Activated CD8-positive, alpha-beta memory T cell treated with anti-CD3 and anti-CD28 coated beads, Interleukin-2, amount 50 U/mL, for 1 hour (primary cell): ENCODE data around the gene MYO18A.
A peak's percentile ranks its signal among the peaks of the same experiment; 100 is the strongest.
"Not testable (repeated sequence)": the region's sequence is repeated elsewhere in the genome, so short reads cannot be mapped to it uniquely, and the experiment has no call there.

Source experiments
- DNase-seq: peaks from one replicate; pipeline ENCODE4 v3.0.0-alpha.2; 2020; ENCODE audit errors: extremely low read depth

MYO18A gene

DNA sequence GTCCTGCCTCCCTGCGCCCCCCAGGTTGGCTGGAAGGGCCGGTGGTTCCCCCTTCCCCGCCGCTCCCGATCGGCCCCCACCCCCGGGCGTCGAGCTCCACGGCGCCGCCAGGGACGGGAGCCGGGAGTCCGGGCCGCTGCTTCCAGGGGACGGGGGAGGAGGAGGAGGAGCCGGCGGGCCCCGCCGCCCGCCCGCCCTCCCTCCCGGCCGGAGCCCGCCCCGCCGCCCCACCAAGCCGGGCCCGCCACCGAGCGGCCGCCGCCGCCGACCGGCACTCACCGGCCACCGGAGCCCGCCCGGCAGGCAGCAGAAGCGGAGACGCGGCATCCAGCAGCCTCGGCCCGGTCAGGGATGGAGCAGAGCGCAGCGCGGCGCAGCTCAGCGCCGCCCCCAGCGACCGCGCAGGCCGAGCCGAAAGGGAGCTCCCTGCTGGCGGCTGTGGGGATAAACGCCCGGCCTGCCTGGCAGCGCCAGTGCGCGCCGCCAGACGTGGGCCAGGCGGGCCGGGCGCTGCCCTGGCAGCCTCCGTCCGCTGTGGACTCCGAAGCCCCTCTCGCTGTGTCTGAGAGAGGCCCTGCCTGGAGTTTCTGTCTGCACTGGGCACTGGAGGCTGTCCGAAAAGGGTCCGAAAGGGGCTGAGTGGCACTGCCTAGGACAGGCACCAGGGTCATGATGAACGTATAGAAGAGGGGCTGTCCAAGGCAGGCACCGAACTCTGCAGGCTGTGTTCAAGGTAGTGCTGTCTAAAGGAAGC, at the start of gene MYO18A:
Gene MYO18A (minus strand): TSS at position 365 of the 754 bp plus-strand sequence. CDS start 13,458 bp downstream, outside the sequence.
- peak; percentile 32 for DNase-seq

- DNase-seq, result no peak
These were observed 45.2 kb upstream of the MYO18A start for GRCh38 chr17:29225396-29225795.

DNA sequence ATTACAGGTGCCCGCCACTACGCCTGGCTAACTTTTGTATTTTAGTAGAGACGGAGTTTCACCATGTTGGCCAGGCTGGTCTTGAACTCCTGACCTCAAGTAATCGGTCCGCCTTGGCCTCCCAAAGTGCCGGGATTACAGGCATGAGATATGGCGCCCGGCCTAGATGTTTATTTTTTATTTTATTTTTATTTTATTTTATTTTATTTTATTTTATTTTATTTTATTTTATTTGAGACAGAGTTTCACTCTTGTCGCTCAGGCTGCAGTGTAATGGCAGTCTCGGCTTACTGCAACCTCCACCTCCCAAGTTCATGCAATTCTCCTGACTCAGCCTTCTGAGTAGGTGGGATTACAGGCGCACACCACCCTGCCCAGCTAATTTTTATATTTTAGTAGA, 41.1 kb upstream of the MYO18A start:
- not testable (repeated sequence) for DNase-seq

GRCh38 chr17:29219378-29220047, 39.3 kb upstream of the MYO18A start:
- DNase-seq, result peak; percentile 13

DNA sequence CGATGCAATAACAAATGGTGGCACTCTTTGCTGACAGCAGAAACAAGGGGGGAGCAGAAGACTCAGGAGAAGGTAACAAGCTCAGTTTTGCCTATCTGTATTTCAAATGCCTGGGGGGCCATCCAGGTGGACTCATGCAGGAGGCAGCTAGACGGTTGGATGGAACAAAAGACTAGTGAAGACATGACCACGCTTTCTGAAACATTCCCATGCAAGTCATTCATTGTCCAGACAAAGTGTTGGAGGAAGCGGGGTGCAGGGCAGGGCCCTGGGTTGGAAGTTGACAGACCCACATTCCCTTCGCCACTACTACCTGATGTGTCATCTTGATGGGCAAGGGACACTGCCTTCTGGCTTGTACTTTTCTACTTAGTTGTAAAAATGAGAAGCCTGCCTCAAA, 36.7 kb upstream of the MYO18A start:
- DNase-seq, result no peak

- no peak for DNase-seq
These were observed 36.0 kb upstream of the MYO18A start for GRCh38 chr17:29216181-29216580.

DNA sequence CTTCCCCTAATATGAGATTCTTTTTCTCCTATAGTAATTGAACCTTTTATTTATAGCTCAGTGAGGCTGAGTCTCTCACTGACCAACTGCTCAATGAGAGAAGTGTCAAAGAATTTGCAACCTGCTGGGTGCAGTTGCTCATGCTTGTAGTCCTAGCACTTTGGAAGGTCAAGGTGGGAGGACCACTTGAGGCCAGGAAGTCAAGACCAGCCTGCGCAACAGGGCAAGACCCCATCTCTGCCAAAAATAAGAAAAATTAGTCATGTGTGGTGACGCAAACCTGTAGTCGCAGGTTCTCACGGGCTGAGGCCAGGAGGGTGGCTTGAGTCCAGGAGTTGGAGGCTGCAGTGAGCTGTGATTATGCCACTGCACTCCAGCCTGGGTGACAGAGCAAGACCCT, 35.5 kb upstream of the MYO18A start:
- DNase-seq, result no peak

DNA sequence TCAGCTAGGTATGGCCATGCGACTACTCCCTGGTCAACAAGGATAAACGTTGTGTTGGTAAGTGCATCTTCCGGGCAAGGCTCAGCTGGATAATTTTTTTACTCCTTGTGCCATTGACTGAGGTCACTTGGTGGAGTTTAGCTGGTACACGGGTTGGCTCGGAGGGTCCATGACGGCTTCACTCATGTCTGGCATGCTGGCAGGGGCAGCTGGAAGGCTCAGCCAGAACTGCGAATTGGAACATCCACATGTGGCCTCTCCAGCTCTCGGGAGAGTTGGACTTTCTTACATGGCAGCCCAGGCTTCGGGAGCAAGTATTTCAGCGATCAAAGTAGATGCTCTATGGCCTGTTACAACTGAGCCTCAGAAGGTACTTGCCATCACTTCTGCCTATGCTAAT, 35.0 kb upstream of the MYO18A start:
- DNase-seq, result no peak

- no peak for DNase-seq
These were observed 34.3 kb upstream of the MYO18A start for GRCh38 chr17:29214215-29215146.

DNA sequence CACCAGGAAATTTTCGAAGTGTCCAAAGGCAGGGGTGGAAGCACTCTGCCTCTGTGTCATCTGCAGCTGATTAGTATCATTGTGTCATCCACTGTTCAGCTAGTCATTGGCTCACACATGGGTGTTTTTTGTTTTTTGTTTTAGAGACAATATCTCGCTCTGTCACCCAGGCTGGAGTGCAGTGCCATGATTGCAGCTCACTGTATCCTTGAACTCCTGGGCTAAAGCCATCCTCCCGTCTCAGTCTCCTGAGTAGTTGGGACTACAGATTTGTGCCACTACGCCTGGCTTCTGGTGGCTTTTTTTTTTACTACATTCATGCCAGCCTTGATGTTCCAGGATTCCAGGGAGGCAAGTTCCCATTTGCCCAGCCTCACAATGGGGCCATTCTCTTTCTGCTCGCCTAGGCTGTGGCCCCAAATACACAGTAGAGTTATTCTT, 32.5 kb upstream of the MYO18A start:
- DNase-seq, result no peak

- DNase-seq, result no peak
These were observed 32.0 kb upstream of the MYO18A start for GRCh38 chr17:29212094-29212631.

GRCh38 chr17:29210879-29211278, 30.7 kb upstream of the MYO18A start:
- DNase-seq, result no peak

DNA sequence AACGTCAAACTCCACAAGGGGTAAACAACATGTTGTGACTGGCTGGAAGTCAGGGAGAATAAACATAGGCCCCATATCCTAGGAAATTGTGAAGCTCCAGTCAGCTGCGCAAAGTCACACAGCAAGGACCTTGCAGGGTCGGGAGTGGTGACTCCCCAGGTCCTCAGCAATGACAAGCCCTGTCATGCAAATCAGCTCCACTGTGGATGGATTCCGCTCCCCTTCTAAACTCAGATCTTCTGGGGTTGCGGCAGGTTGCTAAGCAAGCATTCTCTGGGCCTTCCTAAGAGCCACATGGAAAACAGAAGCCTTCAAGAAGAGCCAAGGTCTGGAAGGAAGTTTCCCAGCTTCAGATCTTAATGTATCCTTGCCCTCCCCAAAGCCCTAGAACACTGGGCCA, 28.9 kb upstream of the MYO18A start:
- DNase-seq, result no peak

- no peak for DNase-seq
These were observed 27.8 kb upstream of the MYO18A start for GRCh38 chr17:29207975-29208374.

DNA sequence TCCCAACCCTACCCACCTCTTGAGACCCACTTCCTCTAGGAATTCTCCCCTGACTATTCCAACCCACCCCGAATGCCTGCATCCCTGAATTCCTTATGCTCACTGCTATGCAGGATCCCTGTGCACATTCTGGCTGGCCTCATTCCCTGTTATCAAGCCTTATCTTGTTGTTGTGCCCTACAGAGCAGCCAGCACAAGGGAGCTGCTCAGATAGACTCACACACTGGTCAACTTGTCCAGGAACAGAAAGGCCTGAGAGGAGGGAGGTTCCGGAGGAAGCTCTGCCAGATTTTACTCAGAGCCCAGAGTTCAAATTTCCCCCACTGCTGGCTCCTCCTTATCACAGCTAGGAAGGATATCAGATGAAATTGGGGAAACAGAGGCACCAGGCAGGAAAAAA, 24.8 kb upstream of the MYO18A start:
- no peak for DNase-seq

DNA sequence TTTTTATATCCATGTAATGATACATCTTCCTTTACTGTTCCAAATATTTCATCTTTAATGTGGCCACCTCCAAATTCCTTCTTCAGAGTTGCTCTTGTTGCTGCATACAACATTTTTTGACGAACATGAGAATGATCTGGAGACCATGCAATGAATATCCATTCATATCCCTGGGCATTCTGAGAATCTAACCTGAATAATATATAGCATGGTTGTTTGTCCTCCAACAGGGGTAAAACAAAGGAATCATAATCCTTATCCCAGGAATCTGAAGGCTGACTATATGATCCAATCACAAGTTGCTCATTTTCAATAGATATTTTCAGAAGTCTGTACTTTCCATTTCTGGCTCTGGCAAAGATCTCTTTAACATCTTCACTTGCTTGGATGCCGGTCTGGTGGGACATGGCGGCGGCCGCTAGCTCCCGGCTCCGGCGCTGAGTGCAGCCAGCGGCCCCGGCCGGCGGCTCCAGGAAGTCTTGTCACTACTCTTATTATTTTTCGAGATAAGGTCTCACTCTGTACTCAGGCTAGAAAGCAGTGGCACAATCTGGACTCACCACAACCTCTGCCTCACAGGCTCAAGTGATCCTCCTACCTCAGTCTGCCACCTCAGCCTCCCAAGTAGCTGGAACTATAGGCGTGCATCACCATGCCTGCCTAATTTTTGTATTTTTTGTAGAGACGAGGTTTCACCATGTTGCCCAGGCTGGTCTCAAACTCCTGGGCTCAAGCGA, 24.0 kb upstream of the MYO18A start:
- DNase-seq, result not testable (repeated sequence)

DNA sequence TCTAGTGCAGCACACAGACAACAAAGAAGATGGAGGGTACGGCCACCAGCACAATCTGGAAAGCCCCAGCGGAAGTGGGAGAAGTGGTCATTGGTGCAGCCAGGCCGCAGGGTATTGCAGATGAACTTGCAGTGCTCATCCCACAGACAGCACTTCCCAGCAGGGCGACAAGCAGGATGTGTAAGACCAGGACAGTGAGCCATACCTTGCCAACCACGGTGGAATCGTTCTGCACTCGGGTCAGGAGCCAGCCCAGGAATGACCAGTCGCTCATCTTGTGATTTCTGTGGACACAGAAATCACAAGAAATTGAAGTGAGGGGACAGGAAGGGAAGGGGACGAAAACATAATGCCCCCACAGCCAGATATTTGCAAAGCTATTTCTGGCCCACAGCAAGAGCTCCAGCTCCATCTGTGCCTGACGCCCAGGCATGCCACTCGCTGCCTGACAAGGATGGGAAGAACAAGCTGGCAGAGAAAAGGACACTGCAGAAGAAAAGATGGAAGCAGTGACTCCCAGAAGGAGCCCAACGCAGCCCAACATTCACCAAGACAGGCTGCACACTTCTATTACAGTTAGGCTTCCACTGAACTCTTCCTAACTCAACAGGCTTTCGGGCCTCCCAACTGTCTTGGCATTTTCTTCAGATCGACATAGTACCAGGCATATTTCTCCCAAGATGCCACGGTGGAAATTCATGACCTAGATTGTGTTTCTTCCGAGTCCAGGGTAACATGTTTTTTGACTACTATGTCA, 17.5 kb upstream of the MYO18A start:
- DNase-seq, result no peak

DNA sequence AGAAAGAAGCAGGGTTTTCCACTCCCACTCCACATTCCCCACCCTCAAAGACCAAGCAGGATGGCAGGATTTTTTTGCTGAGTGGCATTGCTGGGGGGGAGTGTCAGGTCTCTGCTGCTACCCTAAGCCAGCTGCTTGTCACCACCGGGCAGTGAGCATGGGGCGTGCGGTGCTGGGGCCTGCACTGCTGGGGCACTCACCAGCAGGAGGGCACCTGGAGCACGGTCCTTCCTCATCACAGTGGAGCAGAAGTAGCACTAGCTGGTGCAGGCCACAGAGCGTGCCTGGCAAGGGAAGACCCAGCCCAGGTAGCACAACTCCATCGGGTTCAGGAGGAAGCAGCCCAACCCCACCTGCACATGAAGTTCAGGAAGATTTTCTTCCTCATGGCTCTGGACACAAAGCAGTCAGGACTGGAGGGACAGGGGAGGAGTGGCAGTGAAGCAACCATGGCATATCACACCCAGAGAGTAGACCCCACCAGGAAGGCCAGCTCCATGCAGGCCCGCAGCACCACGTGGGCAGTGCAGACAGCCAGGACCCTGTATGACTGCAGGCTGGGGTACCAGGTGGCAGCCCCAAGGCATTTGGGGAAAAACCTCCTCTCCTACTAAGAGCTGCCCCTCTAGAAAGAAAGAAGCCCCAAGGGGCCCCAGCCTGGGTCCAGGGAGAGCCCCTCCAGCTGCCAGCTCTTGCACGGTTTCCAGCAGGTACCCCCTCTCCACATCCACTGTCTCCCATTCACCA, 16.7 kb upstream of the MYO18A start:
- DNase-seq, result no peak

DNA sequence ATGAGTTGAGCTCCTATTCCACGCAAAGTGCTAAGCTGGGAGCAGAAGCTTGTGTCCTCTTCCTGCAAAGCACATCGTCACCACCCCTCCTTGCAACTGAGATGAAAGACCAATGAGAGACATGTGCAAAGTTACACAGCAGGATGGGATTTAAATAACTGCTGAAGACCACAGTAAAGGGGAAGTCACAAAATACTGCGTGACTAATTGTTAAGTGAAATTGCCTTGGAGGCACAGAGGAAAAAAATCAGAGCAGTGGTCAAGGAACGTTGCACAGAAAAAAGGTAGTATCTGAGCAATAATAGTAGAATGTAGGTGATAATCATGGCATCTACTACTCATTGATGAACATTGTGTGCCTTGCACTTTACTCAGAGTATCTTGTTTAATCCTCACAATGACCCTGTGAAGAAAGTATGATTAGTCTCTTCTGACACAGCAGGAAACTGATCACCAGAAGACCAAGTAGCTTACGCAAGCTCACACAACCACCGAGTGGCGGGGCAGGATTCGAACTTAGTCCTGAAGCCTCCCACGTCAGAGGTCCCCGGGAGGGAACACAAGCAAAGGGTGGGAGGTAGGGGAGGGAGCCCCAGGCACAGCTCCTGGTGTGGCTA, 15.4 kb upstream of the MYO18A start:
- DNase-seq, result no peak
